ENCODE data around the gene SH3RF1. TPM values are rescaled to one million over a fixed set of nuclear protein-coding genes. Genes with fewer than 3 reads are reported as not detected.

SH3RF1 gene
- total RNA-seq, 1 donor from 2014 or later = 25.6 TPM

DNA sequence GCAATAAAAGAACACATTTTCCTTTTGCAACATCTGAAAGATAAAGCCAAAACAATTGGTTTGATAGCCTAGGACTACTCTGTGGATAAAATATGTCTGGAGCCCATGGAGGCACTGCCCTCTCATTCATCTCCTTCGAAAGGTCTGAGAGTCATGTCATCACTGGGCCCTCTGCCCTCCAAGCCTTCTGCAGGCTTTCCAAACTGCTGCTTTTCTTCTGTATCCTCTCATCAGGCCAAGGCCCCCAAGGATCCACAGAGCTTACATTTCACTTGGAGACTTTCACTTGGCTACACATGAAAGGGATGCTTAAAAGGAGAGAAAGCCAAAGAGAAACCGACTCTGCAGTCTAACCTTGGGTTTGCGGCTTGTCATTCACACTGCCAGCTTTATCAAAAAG lies 109.9 kb downstream of the SH3RF1 start:
- no peak for DNase-seq (ENCODE audit: low read depth)
- H3K27me3 ChIP-seq (ENCODE audit: control insufficient read depth, insufficient read depth, low read length) = no peaks in the 10 kb centered on the region
- H3K4me3 ChIP-seq (ENCODE audit: low read depth, low read length) = no peak overlapping the region
- TF ChIP-seq, protein P1, sequence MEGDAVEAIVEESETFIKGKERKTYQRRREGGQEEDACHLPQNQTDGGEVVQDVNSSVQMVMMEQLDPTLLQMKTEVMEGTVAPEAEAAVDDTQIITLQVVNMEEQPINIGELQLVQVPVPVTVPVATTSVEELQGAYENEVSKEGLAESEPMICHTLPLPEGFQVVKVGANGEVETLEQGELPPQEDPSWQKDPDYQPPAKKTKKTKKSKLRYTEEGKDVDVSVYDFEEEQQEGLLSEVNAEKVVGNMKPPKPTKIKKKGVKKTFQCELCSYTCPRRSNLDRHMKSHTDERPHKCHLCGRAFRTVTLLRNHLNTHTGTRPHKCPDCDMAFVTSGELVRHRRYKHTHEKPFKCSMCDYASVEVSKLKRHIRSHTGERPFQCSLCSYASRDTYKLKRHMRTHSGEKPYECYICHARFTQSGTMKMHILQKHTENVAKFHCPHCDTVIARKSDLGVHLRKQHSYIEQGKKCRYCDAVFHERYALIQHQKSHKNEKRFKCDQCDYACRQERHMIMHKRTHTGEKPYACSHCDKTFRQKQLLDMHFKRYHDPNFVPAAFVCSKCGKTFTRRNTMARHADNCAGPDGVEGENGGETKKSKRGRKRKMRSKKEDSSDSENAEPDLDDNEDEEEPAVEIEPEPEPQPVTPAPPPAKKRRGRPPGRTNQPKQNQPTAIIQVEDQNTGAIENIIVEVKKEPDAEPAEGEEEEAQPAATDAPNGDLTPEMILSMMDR (IDR thresholded peaks at IDR 0.05; ENCODE audit: insufficient read depth, low read length, poor library complexity, severe bottlenecking) = no peak
- no peaks in the 10 kb centered on the region for H3K36me3 ChIP-seq (ENCODE audit: control insufficient read depth, insufficient read depth, low read length)

DNA sequence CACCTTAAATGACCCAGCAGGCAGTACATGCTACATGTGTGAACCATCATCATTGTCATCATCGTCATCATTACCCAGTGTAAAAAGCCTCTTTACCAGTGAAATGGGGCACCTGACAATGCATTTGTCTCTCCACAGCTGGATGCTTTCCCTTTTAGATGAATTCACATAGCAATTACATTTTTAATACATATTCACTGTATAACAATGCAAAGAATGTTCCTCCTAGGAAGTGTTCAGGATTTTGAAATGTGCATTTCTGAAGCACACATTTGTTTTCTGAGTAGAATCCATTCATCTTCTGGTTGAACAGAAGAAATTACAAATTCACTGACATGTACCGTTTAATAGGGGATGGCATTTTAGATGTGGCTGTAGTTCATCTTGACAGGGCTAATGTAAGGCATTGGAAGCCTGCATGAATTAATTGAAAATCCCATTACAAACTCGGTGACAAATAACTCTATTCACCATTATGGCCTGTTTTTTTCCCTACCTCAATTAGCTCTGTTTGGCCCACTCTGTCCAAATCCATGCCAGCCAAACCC lies 111.1 kb downstream of the SH3RF1 start:
- Histone ChIP-seq H3K27me3 (ENCODE audit: control insufficient read depth, insufficient read depth, low read length) (no peaks in the 10 kb centered on the region), H3K4me3 (ENCODE audit: low read depth, low read length) (no peak overlapping the region), H3K36me3 (ENCODE audit: control insufficient read depth, insufficient read depth, low read length) (no peaks in the 10 kb centered on the region)
- TF ChIP-seq, protein P1 (IDR thresholded peaks at IDR 0.05; ENCODE audit: insufficient read depth, low read length, poor library complexity, severe bottlenecking) = no peak
- DNase-seq (ENCODE audit: low read depth) = no peak

DNA sequence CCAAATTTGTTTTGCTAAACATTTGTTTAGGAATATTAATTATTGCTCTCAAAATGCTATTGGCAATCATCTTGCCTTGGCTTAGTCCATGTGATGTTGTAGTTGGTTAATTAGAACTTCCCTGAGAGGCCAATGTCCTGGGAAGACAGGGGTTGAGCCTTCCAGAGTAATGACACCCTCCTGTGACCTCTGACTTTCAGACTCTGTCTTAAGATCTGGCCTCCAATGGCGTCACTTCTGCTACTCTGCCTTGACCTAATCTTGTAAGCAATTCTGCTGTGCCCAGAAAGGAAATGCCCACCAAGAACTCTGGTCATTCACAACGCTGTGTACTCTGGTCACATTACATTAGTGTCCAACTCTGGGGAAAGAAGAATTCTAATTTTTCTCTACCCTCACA lies 111.9 kb downstream of the SH3RF1 start:
- Histone ChIP-seq H3K27me3 (ENCODE audit: control insufficient read depth, insufficient read depth, low read length) (no peaks in the 10 kb centered on the region), H3K4me3 (ENCODE audit: low read depth, low read length) (no peak overlapping the region), H3K36me3 (ENCODE audit: control insufficient read depth, insufficient read depth, low read length) (no peaks in the 10 kb centered on the region)
- TF ChIP-seq, protein P1 (IDR thresholded peaks at IDR 0.05; ENCODE audit: insufficient read depth, low read length, poor library complexity, severe bottlenecking) = no peak
- no peak for DNase-seq (ENCODE audit: low read depth)

DNA sequence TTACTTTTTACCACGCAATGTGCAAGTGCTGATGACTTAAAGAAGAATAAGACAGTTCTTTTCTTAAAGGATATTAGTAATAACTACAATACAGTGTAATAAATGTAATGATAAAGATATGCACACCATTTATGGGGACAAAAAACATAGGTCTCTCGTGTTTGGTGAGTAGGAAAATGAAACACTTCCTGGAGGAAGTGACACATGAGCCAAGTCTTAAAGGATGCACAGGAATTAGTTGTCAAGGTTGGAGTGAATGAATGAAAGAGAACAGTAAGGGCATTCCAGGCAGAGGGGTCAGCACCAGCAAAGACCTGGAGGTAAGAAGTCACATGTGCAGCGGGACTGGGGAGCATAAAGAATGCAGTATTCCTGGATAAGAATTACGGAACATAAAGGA lies 112.7 kb downstream of the SH3RF1 start:
- Histone ChIP-seq H3K4me3 (ENCODE audit: low read depth, low read length) (no peak overlapping the region), H3K27me3 (ENCODE audit: control insufficient read depth, insufficient read depth, low read length) (no peaks in the 10 kb centered on the region), H3K36me3 (ENCODE audit: control insufficient read depth, insufficient read depth, low read length) (no peaks in the 10 kb centered on the region)
- DNase-seq (ENCODE audit: low read depth) = no peak
- TF ChIP-seq, protein P1 (IDR thresholded peaks at IDR 0.05; ENCODE audit: insufficient read depth, low read length, poor library complexity, severe bottlenecking) = no peak

DNA sequence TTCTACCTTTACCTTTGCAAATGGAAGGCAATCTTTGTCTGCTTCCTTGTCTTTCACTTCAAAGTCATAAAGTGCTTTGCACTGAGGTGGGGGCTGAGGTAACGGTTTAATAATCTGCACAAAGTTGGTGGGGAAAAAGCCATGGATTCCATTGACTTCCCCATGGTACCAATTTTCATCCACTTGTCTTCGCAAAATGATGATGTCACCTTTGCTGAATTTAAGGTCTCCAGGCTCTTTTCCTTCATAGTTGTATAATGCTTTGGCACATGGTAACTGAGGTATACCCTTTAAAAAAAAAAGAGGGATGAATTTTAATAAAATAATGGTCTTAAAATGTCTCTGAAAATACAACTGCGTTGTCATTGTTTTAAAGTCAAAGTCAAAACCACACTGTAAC lies 114.4 kb downstream of the SH3RF1 start:
- TF ChIP-seq, protein P1 (IDR thresholded peaks at IDR 0.05; ENCODE audit: insufficient read depth, low read length, poor library complexity, severe bottlenecking) = no peak
- DNase-seq (ENCODE audit: low read depth) = no peak
- Histone ChIP-seq H3K36me3 (ENCODE audit: control insufficient read depth, insufficient read depth, low read length) (no peaks in the 10 kb centered on the region), H3K27me3 (ENCODE audit: control insufficient read depth, insufficient read depth, low read length) (no peaks in the 10 kb centered on the region), H3K4me3 (ENCODE audit: low read depth, low read length) (no peak overlapping the region)

DNA sequence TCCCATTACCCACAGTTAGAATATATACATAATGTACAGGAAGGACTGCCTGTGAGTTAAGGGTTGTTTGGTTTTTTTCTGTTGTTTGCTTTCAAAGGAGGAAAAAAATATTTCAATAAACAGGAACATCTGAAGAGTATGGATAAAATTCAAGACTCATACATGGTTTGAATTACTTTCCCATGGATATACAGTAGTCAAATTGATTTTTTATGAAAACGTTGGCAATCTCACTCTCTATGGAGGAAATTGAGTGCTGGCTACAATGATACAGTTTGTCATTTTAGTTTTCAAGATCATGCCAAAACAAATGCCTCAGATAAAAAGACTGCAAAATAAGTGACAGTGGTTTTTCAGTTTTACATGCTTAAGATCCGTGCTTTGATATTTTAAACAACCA lies 116.6 kb downstream of the SH3RF1 start:
- no peak overlapping the region for H3K4me3 ChIP-seq (ENCODE audit: low read depth, low read length)
- H3K36me3 ChIP-seq (ENCODE audit: control insufficient read depth, insufficient read depth, low read length) = no peaks in the 10 kb centered on the region
- no peak for DNase-seq (ENCODE audit: low read depth)
- TF ChIP-seq, protein P1 (IDR thresholded peaks at IDR 0.05; ENCODE audit: insufficient read depth, low read length, poor library complexity, severe bottlenecking) = no peak
- H3K27me3 ChIP-seq (ENCODE audit: control insufficient read depth, insufficient read depth, low read length) = no peaks in the 10 kb centered on the region

All from kidney epithelial cell (primary cell).